Vagina (tissue), 2 donors: ENCODE results near the gene TIA1.

Experiments
- POLR2A ChIP-seq, 2 donors: fragments of 450-650 bp; IDR thresholded peaks; one replicate each; pipeline ENCODE4 v1.6.1; 2017; ENCODE audit warnings: antibody characterized with exemption in 2 of 2, mild to moderate bottlenecking in 2 of 2, moderate library complexity in 2 of 2
- POLR2AphosphoS5 ChIP-seq, 2 donors: sonication (generic); formaldehyde crosslinking; IDR thresholded peaks; one replicate each; pipeline ENCODE4 v1.9.0; 2017; ENCODE audit warnings: antibody characterized with exemption in 2 of 2, mild to moderate bottlenecking in 2 of 2, low read depth in 1 of 2; ENCODE audit not compliant: insufficient read depth in 1 of 2

DNA sequence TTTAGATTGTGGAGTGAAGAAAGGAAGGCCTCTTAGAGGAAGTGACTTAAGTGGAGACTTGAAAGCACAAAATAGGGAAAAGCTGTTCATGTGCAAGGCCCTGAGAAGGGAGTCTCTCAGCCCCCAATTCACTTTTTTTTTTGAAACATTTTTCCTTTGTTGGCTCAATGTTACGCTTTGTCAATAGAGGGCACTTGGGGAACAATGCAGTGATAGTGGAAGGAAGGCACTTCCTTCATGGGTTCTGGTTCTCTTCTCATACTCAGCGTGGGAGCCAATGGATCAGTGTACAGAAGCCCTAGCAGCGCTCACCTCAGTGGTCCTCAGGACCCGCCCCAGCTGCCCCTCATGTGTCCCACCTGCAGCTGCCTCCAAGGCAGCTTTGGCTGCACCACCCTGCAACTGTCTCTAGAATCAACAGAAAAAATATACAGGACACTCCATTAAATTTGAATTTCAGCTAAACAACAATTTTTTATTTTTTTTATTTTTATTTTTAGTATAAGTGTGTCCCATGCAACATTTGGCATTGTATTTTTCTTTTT lies 49.0 kb downstream of the TIA1 start:
- TF ChIP-seq POLR2AphosphoS5 (IDR thresholded peaks at IDR 0.05; ENCODE audit: insufficient read depth in 1 of 2, low read depth in 1 of 2) (no peak), POLR2A (IDR thresholded peaks at IDR 0.05) (no peak)
